ENCODE measurements around the gene SAMD10.

Gene SAMD10

DNA sequence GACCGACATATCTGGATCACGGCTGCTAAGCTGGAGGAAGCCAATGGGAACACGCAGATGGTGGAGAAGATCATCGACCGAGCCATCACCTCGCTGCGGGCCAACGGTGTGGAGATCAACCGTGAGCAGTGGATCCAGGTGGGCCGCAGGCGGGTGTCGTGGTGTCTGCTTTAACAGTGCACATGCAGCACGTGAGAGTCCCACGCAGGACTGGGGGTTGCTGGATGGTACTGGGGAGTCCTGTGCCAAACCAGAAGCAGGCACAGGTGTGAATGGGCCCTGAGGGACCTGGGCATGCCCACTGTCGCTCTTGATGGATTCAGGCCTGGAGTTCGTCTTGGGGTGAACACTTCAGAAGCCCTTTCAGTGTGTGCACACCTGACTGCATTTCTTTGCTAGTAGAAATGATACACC, 31.9 kb upstream of the SAMD10 start:
- ChIA-PET POLR2A (no interaction called here), CTCF (no interaction called here)
- Histone ChIP-seq H3K27ac (ENCODE audit: extremely low read depth, low read depth, low read length) (no peak overlapping the region), H3K4me3 (ENCODE audit: low read depth, low read length) (no peak overlapping the region), H3K4me1 (ENCODE audit: control insufficient read depth, insufficient read depth, low read length) (no peaks in the 10 kb centered on the region), H3K9me3 (ENCODE audit: control insufficient read depth, insufficient read depth, low read depth, low read length) (no peaks in the 10 kb centered on the region), H3K36me3 (ENCODE audit: control insufficient read depth in 2 of 2, insufficient read depth in 1 of 2, low read length in 2 of 2) (peaks cover 40 to 83% of the 10 kb centered on the region in 2 experiments)
- no peak for TF ChIP-seq KLF10 (tag by site-specific recombination; IDR thresholded peaks at IDR 0.05)
- TF ChIP-seq ZNF558 (tag by site-specific recombination; IDR thresholded peaks at IDR 0.05) = no peak
- no peak for TF ChIP-seq ZNF658 (tag by site-specific recombination; IDR thresholded peaks at IDR 0.05)
- no peak for TF ChIP-seq ZNF266 (tag by site-specific recombination; IDR thresholded peaks at IDR 0.05; ENCODE audit: low read depth)
- TF ChIP-seq ZNF704 (tag by site-specific recombination; IDR thresholded peaks at IDR 0.05) = no peak
- TF ChIP-seq ZNF514 (tag by site-specific recombination; IDR thresholded peaks at IDR 0.05) = no peak
- no peak for TF ChIP-seq ZNF416 (tag by site-specific recombination; IDR thresholded peaks at IDR 0.05)
- TF ChIP-seq ZNF610 (tag by site-specific recombination; IDR thresholded peaks at IDR 0.05; ENCODE audit: borderline replicate concordance) = no peak
- no peak for TF ChIP-seq ZNF621 (tag by site-specific recombination; IDR thresholded peaks at IDR 0.05)
- no peak for TF ChIP-seq ZNF660 (tag by site-specific recombination; IDR thresholded peaks at IDR 0.05)
- no peak for TF ChIP-seq ZNF169 (tag by site-specific recombination; IDR thresholded peaks at IDR 0.05)
- TF ChIP-seq, protein P1, sequence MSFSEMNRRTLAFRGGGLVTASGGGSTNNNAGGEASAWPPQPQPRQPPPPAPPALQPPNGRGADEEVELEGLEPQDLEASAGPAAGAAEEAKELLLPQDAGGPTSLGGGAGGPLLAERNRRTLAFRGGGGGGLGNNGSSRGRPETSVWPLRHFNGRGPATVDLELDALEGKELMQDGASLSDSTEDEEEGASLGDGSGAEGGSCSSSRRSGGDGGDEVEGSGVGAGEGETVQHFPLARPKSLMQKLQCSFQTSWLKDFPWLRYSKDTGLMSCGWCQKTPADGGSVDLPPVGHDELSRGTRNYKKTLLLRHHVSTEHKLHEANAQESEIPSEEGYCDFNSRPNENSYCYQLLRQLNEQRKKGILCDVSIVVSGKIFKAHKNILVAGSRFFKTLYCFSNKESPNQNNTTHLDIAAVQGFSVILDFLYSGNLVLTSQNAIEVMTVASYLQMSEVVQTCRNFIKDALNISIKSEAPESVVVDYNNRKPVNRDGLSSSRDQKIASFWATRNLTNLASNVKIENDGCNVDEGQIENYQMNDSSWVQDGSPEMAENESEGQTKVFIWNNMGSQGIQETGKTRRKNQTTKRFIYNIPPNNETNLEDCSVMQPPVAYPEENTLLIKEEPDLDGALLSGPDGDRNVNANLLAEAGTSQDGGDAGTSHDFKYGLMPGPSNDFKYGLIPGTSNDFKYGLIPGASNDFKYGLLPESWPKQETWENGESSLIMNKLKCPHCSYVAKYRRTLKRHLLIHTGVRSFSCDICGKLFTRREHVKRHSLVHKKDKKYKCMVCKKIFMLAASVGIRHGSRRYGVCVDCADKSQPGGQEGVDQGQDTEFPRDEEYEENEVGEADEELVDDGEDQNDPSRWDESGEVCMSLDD (tag by site-specific recombination; IDR thresholded peaks at IDR 0.05) = no peak
- TF ChIP-seq WT1 (tag by site-specific recombination; IDR thresholded peaks at IDR 0.05) = no peak

DNA sequence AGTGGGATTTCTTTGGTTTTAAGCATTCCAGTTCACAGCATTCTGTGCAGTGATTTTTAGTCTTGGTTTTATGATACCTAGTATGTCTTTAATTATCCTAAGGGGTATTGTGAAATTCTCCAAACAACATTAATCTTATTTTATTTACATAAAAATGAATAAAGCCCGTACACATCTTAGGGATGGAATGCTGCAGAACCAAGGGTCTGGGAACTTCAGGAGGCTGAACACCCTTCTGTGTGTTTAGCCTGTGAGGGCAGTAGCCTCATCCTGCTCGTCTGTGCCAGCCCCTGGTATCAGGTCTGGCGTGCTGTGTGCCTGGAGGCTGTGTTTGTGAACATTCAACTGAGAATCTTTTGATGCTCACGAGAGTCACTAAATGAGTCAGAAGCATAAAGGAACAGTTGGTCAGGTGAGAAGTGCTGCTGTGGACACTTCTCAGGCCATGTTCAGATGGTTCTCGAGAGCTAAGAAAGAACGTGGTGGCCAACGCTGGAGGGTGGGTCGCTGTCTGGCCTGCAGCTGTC, 31.3 kb upstream of the SAMD10 start:
- no peak overlapping the region for H3K27ac ChIP-seq (ENCODE audit: extremely low read depth, low read depth, low read length)
- H3K36me3 ChIP-seq (ENCODE audit: control insufficient read depth in 2 of 2, insufficient read depth in 1 of 2, low read length in 2 of 2) = peaks cover 37 to 81% of the 10 kb centered on the region in 2 experiments
- no peaks in the 10 kb centered on the region for H3K9me3 ChIP-seq (ENCODE audit: control insufficient read depth, insufficient read depth, low read depth, low read length)
- ChIA-PET CTCF (interaction anchor here (0.5 kb wide), 1 partner anchor 299 kb away, joined by 5 read pairs; no protein-coding TSS in a partner anchor), POLR2A (no interaction called here)
- H3K4me1 ChIP-seq (ENCODE audit: control insufficient read depth, insufficient read depth, low read length) = no peaks in the 10 kb centered on the region
- H3K4me3 ChIP-seq (ENCODE audit: low read depth, low read length) = no peak overlapping the region
- TF ChIP-seq HOXC10 (CRISPR knock-in tag; IDR thresholded peaks at IDR 0.05) (no peak), ZNF654 (tag by site-specific recombination; IDR thresholded peaks at IDR 0.05; ENCODE audit: low read depth) (no peak), ZNF501 (tag by site-specific recombination; IDR thresholded peaks at IDR 0.05) (no peak), EGR2 (tag by site-specific recombination; IDR thresholded peaks at IDR 0.05; ENCODE audit: low read depth) (no peak), ZNF114 (tag by site-specific recombination; IDR thresholded peaks at IDR 0.05) (no peak), IKZF3 (tag by site-specific recombination; IDR thresholded peaks at IDR 0.05) (no peak), ZFP41 (tag by site-specific recombination; IDR thresholded peaks at IDR 0.05; ENCODE audit: borderline replicate concordance) (no peak)

- CTCF ChIA-PET = interaction anchor here (0.5 kb wide), 1 partner anchor 298 kb away, joined by 5 read pairs; no protein-coding TSS in a partner anchor
- Histone ChIP-seq H3K36me3 (ENCODE audit: control insufficient read depth in 2 of 2, insufficient read depth in 1 of 2, low read length in 2 of 2) (peaks cover 34 to 81% of the 10 kb centered on the region in 2 experiments), H3K9me3 (ENCODE audit: control insufficient read depth, insufficient read depth, low read depth, low read length) (no peaks in the 10 kb centered on the region)
- no peak for TF ChIP-seq ZNF292 (tag by site-specific recombination; IDR thresholded peaks at IDR 0.05; ENCODE audit: borderline replicate concordance, low read depth)
- no peak for TF ChIP-seq TSHZ1 (tag by site-specific recombination; IDR thresholded peaks at IDR 0.05; ENCODE audit: borderline replicate concordance)
- no peak for TF ChIP-seq ZNF645 (tag by site-specific recombination; IDR thresholded peaks at IDR 0.05)
- no peak for TF ChIP-seq ZNF600 (tag by site-specific recombination; IDR thresholded peaks at IDR 0.05)
- no peak for TF ChIP-seq ZNF221 (tag by site-specific recombination; IDR thresholded peaks at IDR 0.05; ENCODE audit: borderline replicate concordance)
These were observed 30.5 kb upstream of the SAMD10 start for GRCh38 chr20:64009811-64010387.

More at GRCh38 chr20:64009811-64010387, 30.5 kb upstream of the SAMD10 start:
- POLR2A ChIA-PET = no interaction called here
- Histone ChIP-seq H3K4me1 (ENCODE audit: control insufficient read depth, insufficient read depth, low read length) (no peaks in the 10 kb centered on the region), H3K4me3 (ENCODE audit: low read depth, low read length) (no peak overlapping the region), H3K27ac (ENCODE audit: extremely low read depth, low read depth, low read length) (no peak overlapping the region)
